HG03097 (cell line): ENCODE measurements around the gene RTN4RL1.
"Not testable (repeated sequence)": the region's sequence is repeated elsewhere in the genome, so short reads cannot be mapped to it uniquely, and the experiment has no call there.

ENCODE experiments used
- ATAC-seq: cut with Tn5 transposase; IDR thresholded peaks from one replicate; pipeline ENCODE4 v1.9.1; 2021; ENCODE audit not compliant: unreplicated experiment, low FRiP score

Gene RTN4RL1

DNA sequence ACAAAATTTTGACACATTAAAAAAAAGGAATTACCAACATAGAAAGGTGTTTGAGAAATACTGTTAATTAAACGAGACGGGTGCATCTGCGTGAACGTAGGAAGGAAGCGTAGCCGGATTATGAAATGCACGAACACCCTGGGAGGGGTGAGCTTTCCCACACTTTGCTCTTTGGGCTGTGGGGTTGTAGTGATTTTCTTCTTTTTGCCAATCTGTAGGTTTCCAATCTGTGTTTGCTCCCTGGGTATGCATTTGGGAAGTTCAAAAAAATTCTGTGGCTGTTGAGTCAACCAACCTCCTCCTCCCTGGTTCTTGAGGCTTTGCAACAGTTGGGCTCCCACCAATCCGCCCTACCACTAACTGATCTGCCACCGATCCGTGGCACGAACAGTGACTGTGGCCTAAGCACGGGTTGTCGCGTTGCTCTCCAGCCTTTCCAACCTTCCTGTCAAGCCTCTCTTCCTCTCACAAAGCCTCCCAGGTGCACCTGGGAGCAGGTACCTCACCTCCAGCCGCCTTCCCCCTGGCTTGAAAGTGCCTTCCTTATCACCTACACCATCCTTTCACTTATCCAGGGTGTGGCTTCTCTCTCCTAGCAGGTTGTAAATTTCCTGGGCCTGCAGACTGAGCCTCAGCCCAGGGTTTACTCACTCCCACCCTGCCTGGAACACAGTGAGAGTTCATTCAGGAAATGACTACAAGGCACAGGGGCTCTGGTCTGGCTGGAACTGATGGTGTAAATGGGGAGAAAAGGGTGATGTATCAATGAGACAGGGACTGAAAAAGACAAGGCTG lies 16.6 kb downstream of the RTN4RL1 start:
- ATAC-seq = no peak

DNA sequence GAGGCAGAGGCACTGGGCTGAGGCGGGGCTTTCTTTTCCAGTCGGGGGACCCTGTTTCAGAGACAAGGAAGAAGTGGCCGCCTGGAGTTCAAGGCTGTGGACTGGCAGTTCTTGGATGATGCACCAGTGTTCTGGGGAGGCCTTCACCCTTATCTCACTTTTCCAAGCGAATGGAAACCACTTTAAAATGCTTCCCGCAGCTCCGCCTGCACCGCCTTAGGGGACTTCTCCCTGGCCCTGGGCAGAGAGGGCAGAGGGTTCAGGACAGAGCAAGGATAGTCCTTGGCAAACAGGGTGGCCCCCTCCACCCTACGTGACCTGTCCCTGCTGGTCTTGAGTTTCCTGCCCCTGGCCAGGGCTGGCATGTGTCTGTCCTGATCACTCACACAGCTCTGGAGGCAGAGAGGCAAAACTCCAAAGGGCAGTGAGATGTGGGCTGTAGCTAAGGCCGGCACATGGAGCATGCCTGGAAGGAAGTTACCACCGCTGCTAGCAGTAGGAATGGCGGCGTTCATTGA lies 20.6 kb downstream of the RTN4RL1 start:
- ATAC-seq = no peak

DNA sequence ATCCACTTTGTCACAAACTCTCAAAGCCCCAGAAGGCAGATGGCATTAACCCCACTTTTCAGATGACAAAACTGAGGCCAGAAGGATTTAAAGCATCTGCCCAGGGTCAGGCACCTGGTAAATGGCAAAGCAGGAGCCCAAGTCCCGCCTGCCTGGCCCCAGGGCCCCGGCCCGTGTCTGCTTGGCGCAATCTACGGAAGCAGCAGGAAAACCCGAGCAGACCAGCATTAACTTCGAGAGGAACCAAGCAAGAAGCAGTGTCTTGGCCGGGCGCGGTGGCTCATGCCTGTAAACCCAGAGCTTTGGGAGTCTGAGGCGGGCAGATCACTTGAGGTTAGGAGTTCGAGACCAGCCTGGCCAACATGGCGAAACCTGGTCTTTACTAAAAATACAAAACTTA lies 21.6 kb downstream of the RTN4RL1 start:
- no peak for ATAC-seq

DNA sequence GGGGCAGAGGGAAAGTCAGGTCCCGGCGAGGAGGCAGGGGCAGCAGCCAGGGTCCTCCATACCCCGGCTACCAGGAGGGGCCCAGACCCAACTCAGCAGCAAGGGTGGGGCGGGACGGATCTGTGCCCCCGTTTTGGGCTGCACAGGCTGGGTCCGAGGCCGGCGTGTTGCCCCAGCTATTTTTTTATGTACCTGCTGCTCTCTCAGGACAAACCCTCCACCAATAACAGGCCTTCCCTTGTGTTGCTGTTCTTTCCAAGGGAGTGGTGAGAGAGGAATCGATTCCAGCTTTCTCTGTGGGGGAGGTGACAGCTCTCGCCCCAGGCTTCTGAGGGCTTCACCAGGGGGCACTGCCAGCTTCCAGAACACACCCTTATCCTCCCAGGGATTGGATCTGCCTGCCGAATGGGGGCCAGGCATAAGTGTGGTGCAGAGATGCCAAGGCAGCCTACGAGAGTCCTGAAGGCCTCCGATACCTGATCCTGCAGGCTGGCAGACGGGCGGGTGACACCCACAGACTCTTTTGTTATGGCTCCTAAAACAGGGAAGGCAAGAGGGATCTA lies 22.3 kb downstream of the RTN4RL1 start:
- no peak for ATAC-seq

- ATAC-seq = no peak
Observed at GRCh38 chr17:1999557-2000251, 25.4 kb downstream of the RTN4RL1 start.

- no peak for ATAC-seq
Observed at GRCh38 chr17:1997927-1998742, 27.0 kb downstream of the RTN4RL1 start.

- ATAC-seq = no peak
Observed at GRCh38 chr17:1997289-1997926, 27.7 kb downstream of the RTN4RL1 start.

- no peak for ATAC-seq
Observed at GRCh38 chr17:1996800-1997288, 28.3 kb downstream of the RTN4RL1 start.

DNA sequence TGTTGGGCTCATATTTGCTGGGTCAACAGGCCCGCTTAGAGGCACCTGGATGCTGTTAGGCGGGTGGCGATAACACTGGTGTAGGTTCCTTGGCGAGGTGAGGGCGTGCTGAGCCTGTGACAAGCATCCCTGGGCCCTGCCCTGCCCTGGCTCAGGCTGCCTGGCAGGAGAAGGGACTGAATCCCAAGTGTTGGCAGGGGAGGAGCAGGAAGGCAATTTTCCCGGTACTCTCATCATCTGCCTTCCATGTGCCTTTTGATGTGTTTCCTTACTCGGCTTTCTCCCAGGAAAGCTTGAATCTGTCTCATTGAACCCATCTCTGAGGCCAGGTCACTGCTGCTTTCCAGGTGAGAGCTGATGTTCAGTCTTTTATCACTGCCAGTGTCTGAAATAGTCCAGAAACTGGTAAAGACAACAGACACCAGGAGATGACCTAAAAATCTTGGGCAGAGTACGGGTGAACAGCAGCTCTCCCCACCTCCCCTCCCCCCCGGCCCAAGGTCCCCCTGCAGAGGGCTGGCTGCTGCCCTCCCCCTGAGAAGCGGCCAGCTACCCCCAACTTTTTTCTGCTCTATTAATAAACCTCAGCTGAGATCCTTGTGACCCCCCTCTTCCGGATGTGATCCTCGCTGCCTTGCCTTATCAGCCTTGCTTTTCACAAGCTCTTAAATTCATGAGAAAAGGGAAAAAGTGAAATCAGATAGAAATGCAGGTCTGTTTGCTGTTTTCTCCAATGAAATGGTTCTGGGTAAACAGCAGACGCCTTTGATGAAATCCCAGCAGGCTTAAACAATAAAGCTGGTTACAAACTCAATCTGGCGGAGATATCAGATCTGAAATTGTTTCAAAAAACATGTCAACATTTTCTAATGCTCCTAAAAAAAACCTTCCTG lies 29.0 kb downstream of the RTN4RL1 start:
- ATAC-seq = no peak

- no peak for ATAC-seq
Observed at GRCh38 chr17:1995321-1995892, 29.7 kb downstream of the RTN4RL1 start.

- no peak for ATAC-seq
Observed at GRCh38 chr17:1994707-1995106, 30.4 kb downstream of the RTN4RL1 start.

- no peak for ATAC-seq
Observed at GRCh38 chr17:1992541-1992940, 32.6 kb downstream of the RTN4RL1 start.

DNA sequence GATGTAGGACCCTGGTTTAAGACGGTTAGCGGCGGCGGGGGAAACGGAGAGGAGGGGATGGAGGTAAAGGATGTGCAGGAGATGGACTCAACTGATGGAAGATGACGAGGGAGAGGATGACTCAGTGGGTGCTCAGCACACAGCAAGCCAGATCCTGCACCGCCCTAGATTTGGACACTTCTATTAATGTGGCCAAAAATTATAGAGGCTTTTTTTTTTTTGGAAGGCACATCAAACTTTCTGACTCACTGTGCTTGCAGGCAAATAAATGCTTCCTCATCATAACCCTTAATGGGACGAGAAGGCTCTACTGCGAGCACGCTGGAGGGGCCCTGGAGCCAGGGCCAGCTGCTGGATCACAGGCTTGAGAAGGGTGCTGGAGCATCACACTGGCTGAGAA lies 36.0 kb downstream of the RTN4RL1 start:
- ATAC-seq = no peak

GRCh38 chr17:1986783-1987451 lies 38.2 kb downstream of the RTN4RL1 start:
- ATAC-seq = no peak

- no peak for ATAC-seq
Observed at GRCh38 chr17:1985686-1986085, 39.4 kb downstream of the RTN4RL1 start.

DNA sequence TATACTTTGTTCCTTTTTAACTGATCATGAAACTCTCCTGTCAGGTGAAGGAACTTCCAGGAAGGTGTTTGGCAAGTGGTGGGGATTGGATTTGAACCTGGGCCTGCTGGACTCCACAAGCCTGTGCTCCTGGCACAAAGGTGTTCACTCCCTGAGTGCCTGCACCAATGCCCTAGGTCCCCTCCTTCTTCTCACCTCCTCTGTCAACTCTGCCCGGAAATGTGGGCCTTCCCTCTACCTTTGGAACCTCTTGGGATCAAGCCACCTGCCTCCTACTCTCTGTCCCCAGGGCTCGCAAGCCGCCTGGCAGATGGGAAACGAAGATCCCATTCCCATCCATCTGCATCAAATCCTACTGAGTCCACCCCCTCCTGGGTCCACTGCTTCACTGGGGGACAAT lies 40.0 kb downstream of the RTN4RL1 start:
- no peak for ATAC-seq

- ATAC-seq = not testable (repeated sequence)
Observed at GRCh38 chr17:1982793-1983366, 42.3 kb downstream of the RTN4RL1 start.
